ENCODE measurements around the gene COL23A1.

DNA sequence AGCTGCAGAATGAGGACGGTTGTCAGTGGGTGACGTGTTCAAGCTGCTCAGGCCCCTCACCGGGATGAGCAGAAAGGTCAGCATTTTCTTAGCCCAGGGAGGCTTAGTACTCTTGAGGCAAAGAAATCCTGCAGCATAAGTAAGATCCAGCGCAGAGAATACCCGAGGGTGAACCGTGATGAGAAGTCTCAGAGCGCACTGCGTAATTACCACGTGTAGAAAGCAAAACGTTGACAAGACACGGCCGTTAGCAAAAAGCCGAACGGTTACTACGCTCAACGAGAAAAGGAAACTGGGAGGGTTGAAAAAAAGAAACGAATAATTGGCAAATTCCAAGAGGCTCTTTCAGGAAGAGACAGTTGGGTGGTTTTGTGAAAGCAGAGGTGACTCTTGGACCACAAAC lies 104.0 kb downstream of the COL23A1 start:
- no peak for TF ChIP-seq FOXP2 (optimal IDR thresholded peaks at IDR 0.05; ENCODE audit: control extremely low read depth, extremely low read length, insufficient read depth)
- TF ChIP-seq POLR2AphosphoS5 (IDR thresholded peaks at IDR 0.05; ENCODE audit: borderline replicate concordance, low read depth, low read length), result no peak
- no peak for TF ChIP-seq EZH2 (IDR thresholded peaks at IDR 0.05)

All from SK-N-MC (cell line).